ENCODE data around the gene DHRS2. TPM values are rescaled to one million over a fixed set of nuclear protein-coding genes. Genes with fewer than 3 reads are reported as not detected.

Gene DHRS2
- total and polyA plus RNA-seq, 2 of the 13 experiments (the other 11 are each of a cell fraction or from before 2014, with no cell fraction given): 1,621 to 3,021 TPM

GRCh38 chr14:23610090-23610814 is 25.9 kb upstream of the DHRS2 start (continued):
- TF ChIP-seq, protein P1, sequence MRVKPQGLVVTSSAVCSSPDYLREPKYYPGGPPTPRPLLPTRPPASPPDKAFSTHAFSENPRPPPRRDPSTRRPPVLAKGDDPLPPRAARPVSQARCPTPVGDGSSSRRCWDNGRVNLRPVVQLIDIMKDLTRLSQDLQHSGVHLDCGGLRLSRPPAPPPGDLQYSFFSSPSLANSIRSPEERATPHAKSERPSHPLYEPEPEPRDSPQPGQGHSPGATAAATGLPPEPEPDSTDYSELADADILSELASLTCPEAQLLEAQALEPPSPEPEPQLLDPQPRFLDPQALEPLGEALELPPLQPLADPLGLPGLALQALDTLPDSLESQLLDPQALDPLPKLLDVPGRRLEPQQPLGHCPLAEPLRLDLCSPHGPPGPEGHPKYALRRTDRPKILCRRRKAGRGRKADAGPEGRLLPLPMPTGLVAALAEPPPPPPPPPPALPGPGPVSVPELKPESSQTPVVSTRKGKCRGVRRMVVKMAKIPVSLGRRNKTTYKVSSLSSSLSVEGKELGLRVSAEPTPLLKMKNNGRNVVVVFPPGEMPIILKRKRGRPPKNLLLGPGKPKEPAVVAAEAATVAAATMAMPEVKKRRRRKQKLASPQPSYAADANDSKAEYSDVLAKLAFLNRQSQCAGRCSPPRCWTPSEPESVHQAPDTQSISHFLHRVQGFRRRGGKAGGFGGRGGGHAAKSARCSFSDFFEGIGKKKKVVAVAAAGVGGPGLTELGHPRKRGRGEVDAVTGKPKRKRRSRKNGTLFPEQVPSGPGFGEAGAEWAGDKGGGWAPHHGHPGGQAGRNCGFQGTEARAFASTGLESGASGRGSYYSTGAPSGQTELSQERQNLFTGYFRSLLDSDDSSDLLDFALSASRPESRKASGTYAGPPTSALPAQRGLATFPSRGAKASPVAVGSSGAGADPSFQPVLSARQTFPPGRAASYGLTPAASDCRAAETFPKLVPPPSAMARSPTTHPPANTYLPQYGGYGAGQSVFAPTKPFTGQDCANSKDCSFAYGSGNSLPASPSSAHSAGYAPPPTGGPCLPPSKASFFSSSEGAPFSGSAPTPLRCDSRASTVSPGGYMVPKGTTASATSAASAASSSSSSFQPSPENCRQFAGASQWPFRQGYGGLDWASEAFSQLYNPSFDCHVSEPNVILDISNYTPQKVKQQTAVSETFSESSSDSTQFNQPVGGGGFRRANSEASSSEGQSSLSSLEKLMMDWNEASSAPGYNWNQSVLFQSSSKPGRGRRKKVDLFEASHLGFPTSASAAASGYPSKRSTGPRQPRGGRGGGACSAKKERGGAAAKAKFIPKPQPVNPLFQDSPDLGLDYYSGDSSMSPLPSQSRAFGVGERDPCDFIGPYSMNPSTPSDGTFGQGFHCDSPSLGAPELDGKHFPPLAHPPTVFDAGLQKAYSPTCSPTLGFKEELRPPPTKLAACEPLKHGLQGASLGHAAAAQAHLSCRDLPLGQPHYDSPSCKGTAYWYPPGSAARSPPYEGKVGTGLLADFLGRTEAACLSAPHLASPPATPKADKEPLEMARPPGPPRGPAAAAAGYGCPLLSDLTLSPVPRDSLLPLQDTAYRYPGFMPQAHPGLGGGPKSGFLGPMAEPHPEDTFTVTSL (CRISPR knock-in tag; IDR thresholded peaks at IDR 0.05; ENCODE audit: borderline replicate concordance): no peak
- peak; percentile 24; the same call in 1 of the 2 replicates for TF ChIP-seq ZNF577 (CRISPR knock-in tag; IDR thresholded peaks at IDR 0.05; ENCODE audit: borderline replicate concordance, low read depth)
- TF ChIP-seq ZNF142 (CRISPR knock-in tag; IDR thresholded peaks at IDR 0.05): peak; percentile 91
- peak; percentile 79 for TF ChIP-seq RARA (CRISPR knock-in tag; IDR thresholded peaks at IDR 0.05)
- no peak for TF ChIP-seq CEBPB (IDR thresholded peaks at IDR 0.05; ENCODE audit: borderline replicate concordance, low read depth, low read length)
- TF ChIP-seq ZNF264 (CRISPR knock-in tag; IDR thresholded peaks at IDR 0.05): peak; percentile 96
- peak; percentile 83 for TF ChIP-seq IRF2 (CRISPR knock-in tag; IDR thresholded peaks at IDR 0.05)
- TF ChIP-seq NFIB (CRISPR knock-in tag; IDR thresholded peaks at IDR 0.05; ENCODE audit: borderline replicate concordance): no peak
- no peak for TF ChIP-seq SNAI1 (CRISPR knock-in tag; IDR thresholded peaks at IDR 0.05; ENCODE audit: borderline replicate concordance)
- TF ChIP-seq ZBTB26 (CRISPR knock-in tag; IDR thresholded peaks at IDR 0.05; ENCODE audit: borderline replicate concordance): peak; percentile 97
- TF ChIP-seq GATAD1 (CRISPR knock-in tag; IDR thresholded peaks at IDR 0.05): no peak; the same call in 1 of the 2 replicates
- peak; percentile 86 for TF ChIP-seq PATZ1 (CRISPR knock-in tag; IDR thresholded peaks at IDR 0.05)
- TF ChIP-seq SALL1 (CRISPR knock-in tag; IDR thresholded peaks at IDR 0.05): peak; percentile 77; the same call in 1 of the 2 replicates
- peak; percentile 53 for TF ChIP-seq FOSL2 (CRISPR knock-in tag; IDR thresholded peaks at IDR 0.05)

Measured in HepG2 (cell line).